SK-N-MC (cell line): ENCODE results near the gene MBNL2.

Source experiments
- DNase-seq: peaks from one replicate; pipeline ENCODE4 v3.0.0-alpha.2; 2011; ENCODE audit warnings: low read depth, low spot score
- H3K27ac ChIP-seq: fragments of 200-600 bp; sonication (generic); 2 replicates; pipeline ENCODE4 v1.5.1; 2016; ENCODE audit warnings: mixed run types
- H3K36me3 ChIP-seq: fragments of 200-600 bp; sonication (generic); 2 replicates; pipeline ENCODE4 v1.6.1; 2017; ENCODE audit warnings: antibody characterized with exemption, low read length, mixed read lengths; ENCODE audit not compliant: insufficient read depth
- H3K4me3 ChIP-seq: fragments of 200-600 bp; sonication (generic); 2 replicates; pipeline ENCODE4 v1.5.1; 2016
- H3K9ac ChIP-seq: fragments of 200-600 bp; sonication (generic); 2 replicates; pipeline ENCODE4 v1.8.0; 2017; ENCODE audit warnings: mixed run types, mixed read lengths; ENCODE audit not compliant: insufficient read length
- H3K9me3 ChIP-seq: fragments of 200-600 bp; sonication (generic); 2 replicates; pipeline ENCODE4 v1.6.1; 2017; ENCODE audit warnings: low read depth, mild to moderate bottlenecking, antibody characterized with exemption, low read length, moderate library complexity, mixed read lengths
- EZH2 ChIP-seq: fragments of 200-600 bp; sonication (generic); IDR thresholded peaks from one replicate; pipeline ENCODE4 v1.6.1; 2017; ENCODE audit warnings: antibody characterized with exemption
- FOXP2 ChIP-seq: optimal IDR thresholded peaks from 2 replicates; pipeline ENCODE3; 2011; ENCODE audit warnings: mild to moderate bottlenecking, moderate library complexity; ENCODE audit not compliant: insufficient read depth; ENCODE audit errors: extremely low read length, control extremely low read depth
- POLR2AphosphoS5 ChIP-seq: IDR thresholded peaks from 2 replicates; pipeline ENCODE4 v1.6.1; 2012; ENCODE audit warnings: mild to moderate bottlenecking, low read depth, low read length, borderline replicate concordance

Gene MBNL2

DNA sequence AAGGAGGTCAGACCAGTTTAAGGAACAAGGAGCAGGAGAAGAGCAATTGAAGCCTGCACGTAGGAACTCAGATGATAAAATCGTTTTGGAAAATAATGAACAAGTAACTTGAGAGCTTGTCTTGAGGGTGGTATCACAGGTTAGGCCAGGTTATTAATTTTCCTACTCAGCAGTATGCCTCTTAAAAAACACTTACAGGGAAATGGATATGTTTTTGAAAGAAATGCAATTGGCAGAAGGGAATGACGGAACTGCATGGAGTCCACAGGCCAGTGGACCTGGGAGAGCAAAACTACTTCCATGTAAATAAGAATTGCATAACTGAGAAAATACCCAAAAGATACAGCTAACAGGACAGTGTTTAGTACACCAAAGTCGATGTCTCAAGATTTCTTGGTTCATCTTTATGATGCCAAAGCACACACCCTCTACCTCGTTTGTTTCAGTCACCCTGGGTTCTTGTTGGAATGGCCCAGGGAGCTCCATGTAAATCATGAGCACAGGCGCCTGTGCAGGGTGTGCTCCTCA lies 35.2 kb downstream of the MBNL2 start:
- Histone ChIP-seq H3K4me3 (no peak overlapping the region), H3K36me3 (no peaks in the 10 kb centered on the region), H3K9ac (no peak overlapping the region), H3K27ac (no peak overlapping the region), H3K9me3 (no peaks in the 10 kb centered on the region)
- TF ChIP-seq FOXP2: no peak
- no peak for TF ChIP-seq POLR2AphosphoS5
- no peak for TF ChIP-seq EZH2
- no peak for DNase-seq

DNA sequence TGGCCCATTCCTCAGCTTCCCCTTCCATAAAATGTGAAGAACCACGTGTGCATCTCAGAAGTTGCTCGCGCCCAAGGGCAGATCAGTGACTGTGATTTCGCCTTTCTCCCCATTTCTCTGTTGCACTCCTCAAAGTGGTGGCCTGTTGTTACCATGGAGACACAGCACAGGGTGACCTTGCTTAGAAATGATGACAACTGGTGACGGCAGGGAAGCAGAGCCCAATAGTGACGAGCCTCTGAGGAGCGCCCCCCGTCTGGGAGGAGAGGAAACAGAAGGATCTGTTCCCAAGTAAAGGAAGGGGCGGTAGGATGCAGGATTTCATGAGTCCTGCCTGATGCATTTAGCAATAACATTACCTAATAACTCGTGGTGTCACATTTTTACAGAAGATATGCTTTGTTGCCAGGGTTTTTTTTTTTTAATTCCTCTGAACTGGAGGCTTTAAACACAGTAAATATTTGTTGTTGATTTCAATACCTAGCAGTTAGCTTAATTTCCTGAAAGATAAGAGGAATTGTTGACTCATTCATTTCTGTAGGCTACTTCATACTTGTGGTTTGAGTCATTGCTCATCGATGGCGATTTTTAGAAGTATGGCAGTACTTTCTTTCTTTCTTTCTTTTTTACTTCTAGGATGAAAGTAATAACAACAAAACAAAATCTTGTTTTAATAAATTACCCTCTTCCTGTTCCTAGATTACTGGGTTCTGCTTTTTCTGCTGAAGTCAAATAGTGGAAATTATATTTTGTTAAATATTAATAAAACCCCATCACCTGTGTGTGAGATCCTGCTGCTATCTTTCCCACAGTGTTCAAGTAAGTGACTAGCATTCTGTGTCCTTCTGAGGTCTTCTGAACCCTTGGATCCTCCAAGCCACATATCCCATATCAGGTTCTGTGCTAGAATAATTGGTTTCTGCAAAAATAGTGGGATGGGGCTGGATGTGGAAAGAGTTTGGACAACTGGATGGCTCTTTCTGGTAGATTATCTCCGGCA lies 36.0 kb downstream of the MBNL2 start:
- H3K36me3 ChIP-seq: no peaks in the 10 kb centered on the region
- no peak overlapping the region for H3K27ac ChIP-seq
- H3K4me3 ChIP-seq: no peak overlapping the region
- no peaks in the 10 kb centered on the region for H3K9me3 ChIP-seq
- TF ChIP-seq EZH2 (no peak), FOXP2 (no peak), POLR2AphosphoS5 (no peak)
- no peak overlapping the region for H3K9ac ChIP-seq
- DNase-seq: no peak

DNA sequence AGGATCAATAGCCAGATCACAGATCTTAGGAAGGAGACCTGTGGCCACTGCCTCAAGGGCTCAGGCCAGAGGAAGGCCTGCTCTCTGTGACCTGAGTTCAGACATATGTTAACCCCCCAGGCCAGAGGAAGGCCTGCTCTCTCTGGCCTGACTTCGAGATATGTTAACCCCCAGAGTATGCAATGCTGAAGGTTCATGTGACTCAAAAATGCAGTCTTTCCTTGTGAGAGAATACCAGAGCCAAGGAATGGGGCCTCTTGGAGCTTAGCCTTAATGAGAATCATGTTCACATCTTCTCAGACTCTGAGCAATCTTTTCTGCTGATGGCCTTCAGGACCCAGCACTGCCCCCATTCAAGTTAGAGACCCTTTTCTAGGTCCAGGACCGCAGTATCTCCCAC lies 36.7 kb downstream of the MBNL2 start:
- DNase-seq: no peak
- no peak overlapping the region for H3K9ac ChIP-seq
- no peak overlapping the region for H3K27ac ChIP-seq

DNA sequence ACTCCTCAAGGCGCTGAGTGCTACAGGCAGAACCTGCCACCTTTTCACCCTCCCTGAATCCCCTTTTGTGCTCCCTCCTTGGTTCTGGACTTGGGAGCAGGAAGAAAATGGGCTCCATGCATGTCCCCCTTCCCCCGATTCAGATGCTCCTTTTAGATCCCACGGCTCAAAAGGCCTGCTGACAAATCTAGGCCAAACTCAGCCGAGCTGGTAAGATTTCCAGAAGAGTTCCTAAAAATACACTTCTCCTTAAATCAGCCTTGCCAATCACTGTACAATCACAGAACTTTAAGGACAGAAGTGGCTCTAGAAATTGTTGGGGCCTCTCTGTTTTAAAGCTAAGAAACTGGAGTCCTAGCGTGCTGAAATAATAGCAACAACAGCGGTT lies 37.3 kb downstream of the MBNL2 start:
- Histone ChIP-seq H3K36me3 (no peaks in the 10 kb centered on the region), H3K9ac (no peak overlapping the region), H3K27ac (no peak overlapping the region), H3K4me3 (no peak overlapping the region), H3K9me3 (no peaks in the 10 kb centered on the region)
- DNase-seq: no peak
- TF ChIP-seq FOXP2 (no peak), POLR2AphosphoS5 (no peak), EZH2 (no peak)

More for the DNA sequence above, 36.7 kb downstream of the MBNL2 start:
- H3K36me3 ChIP-seq: no peaks in the 10 kb centered on the region
- TF ChIP-seq POLR2AphosphoS5 (no peak), EZH2 (no peak), FOXP2 (no peak)
- H3K9me3 ChIP-seq: no peaks in the 10 kb centered on the region
- H3K4me3 ChIP-seq: no peak overlapping the region

DNA sequence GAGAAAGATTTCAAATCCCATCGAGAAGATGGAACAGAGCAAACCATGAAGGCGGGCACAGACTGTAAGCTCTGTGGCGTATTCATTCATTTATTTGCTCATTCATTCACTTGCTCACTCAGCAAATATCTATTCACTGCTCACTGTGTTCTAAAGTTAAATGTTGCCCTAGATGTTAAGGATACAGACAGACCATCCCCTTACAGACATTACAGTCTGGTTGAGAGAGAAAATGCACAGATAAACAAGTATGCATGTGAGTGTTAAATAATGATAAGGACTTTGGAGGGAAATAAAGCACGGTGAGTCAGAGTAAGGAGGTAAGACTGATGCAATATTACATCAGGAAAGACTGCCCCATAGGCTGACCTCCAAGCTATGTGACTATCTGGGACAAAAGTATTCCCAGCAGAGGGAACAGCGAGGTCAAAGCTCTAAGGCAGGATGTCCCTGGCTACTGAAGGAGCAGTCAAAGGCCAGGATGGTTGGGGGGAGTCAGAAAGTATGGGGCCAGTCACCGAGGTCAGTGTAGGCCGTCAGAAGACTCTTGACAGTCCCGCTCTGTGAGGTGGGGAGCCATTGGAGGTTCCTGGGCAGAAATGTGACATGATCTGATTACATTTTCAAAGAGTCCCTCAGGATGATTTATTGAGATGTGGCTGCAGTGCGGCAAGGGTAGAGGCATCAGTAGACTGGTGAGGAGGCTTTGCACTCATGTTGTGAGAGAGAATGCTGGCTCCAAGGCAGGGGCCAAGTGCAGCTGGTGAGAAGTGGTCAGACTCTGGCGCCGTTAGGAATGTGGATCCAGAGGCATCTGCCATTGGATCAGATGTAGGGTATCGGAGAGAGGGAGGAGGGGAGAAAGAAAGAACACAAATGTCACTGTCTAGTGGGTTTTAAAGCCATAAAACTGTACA lies 37.9 kb downstream of the MBNL2 start:
- Histone ChIP-seq H3K27ac (no peak overlapping the region), H3K9ac (no peak overlapping the region), H3K9me3 (no peaks in the 10 kb centered on the region), H3K4me3 (no peak overlapping the region), H3K36me3 (no peaks in the 10 kb centered on the region)
- TF ChIP-seq FOXP2 (no peak), EZH2 (no peak), POLR2AphosphoS5 (no peak)
- no peak for DNase-seq

DNA sequence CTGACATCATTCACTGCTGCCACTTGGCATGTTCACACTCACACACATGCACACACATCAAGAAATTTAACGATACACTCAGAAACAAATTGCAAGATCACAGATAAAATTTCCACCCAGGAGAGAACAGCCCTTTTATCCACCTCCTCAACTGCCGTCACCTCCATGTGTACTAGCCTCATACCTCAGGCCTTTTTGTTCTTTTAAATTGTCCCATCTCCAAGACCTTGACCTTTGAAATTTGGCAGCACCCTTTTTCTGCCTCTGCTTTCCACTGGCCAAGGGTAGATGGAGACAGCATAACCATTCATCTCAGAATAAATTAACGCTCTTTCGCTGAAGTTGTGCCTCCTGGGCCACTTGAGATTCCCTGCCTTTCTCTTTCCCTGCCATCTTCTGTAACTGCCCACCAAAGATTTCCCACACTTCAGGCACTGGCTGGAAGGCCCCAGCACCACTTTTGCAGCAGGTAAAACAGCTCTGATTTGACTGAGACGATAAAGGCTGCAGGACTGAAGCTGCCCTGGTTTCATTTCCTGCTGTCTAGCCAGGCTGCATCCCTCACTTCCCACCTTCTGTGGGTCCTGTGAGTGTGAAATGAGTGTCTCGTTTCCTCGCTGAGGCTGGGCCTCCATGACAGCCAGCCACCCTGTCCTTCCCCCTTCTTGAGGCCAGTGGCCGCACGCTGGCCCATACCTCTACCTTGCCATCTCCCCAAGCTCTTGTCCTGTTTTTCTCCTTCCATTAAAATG lies 39.3 kb downstream of the MBNL2 start:
- Histone ChIP-seq H3K36me3 (no peaks in the 10 kb centered on the region), H3K27ac (no peak overlapping the region), H3K9ac (no peak overlapping the region)

DNA sequence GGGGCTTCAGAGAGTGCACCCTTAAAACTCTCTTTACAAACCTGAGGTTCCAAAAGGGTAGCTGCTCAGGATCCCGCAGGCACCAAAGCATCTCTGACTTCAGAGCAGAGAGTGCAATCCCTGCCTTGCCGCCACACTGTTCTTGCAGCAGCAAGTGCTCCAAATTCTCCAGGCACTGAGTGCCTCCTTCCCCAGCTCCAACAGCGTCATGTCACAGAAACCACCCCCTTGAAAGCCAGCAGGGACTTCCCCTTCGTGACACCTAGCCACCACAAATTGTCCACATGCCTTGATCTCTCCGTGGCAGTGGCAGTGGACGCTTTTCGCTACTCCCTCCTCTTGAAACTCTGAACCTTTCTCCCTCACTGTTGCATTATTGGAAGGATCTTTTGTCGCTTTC lies 39.9 kb downstream of the MBNL2 start:
- DNase-seq: no peak
- no peaks in the 10 kb centered on the region for H3K9me3 ChIP-seq
- no peak for TF ChIP-seq EZH2
- no peak for TF ChIP-seq FOXP2
- no peak for TF ChIP-seq POLR2AphosphoS5
- no peak overlapping the region for H3K4me3 ChIP-seq
- no peak overlapping the region for H3K9ac ChIP-seq
- H3K27ac ChIP-seq: no peak overlapping the region
- H3K36me3 ChIP-seq: no peaks in the 10 kb centered on the region

More for the DNA sequence above, 39.3 kb downstream of the MBNL2 start:
- DNase-seq: no peak
- Histone ChIP-seq H3K4me3 (no peak overlapping the region), H3K9me3 (no peaks in the 10 kb centered on the region)
- no peak for TF ChIP-seq POLR2AphosphoS5
- no peak for TF ChIP-seq FOXP2
- TF ChIP-seq EZH2: no peak
